GM18951 (cell line): ENCODE measurements around the gene MGST3.
"Not testable (repeated sequence)": the region's sequence is repeated elsewhere in the genome, so short reads cannot be mapped to it uniquely, and the experiment has no call there.

ENCODE experiments used
- POLR2A ChIP-seq: IDR thresholded peaks from 4 replicates; pipeline ENCODE4 v1.6.1; 2011; ENCODE audit warnings: mild to moderate bottlenecking; ENCODE audit not compliant: insufficient read length, insufficient read depth; ENCODE audit errors: extremely low read depth
- in situ Hi-C: fragments of 300-500 bp; cut with MboI; formaldehyde crosslinking; loops from one replicate; pipeline ENCODE4 v1.12.0; 2022; ENCODE audit warnings: low sequenced_read_pairs, mixed read lengths, inconsistent platforms; ENCODE audit not compliant: unreplicated experiment

Gene MGST3

DNA sequence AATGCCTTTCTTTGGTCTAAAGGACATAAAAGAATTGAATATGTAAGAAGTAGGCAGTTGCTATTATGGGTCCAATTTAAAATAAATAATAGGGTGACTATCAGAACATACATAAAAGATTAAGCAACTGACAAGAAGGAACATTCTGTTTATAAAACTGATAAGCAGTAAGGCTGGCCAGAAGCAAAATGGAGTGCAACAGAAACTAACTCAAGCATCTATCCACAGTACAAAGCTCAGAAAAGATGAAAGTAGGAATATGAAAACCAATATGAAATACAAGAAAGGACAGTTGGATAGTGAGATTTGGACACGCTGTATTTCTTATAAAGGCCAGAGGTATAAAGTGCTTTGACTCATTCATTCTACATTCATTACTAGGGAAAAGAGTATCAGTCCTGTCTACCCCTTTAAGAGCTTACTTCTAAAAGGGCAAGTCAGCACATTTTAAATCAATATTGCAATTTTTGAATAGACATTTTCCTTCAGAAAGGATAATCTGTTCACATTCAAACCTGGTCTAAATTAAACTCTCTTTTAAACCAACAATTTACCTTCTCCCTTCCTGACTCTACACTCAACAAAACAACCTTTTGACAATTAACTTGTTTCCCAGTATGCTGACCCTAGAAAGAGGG, 52.9 kb downstream of the MGST3 start:
- no peak for TF ChIP-seq POLR2A
- in situ Hi-C loops, result no loop called here

DNA sequence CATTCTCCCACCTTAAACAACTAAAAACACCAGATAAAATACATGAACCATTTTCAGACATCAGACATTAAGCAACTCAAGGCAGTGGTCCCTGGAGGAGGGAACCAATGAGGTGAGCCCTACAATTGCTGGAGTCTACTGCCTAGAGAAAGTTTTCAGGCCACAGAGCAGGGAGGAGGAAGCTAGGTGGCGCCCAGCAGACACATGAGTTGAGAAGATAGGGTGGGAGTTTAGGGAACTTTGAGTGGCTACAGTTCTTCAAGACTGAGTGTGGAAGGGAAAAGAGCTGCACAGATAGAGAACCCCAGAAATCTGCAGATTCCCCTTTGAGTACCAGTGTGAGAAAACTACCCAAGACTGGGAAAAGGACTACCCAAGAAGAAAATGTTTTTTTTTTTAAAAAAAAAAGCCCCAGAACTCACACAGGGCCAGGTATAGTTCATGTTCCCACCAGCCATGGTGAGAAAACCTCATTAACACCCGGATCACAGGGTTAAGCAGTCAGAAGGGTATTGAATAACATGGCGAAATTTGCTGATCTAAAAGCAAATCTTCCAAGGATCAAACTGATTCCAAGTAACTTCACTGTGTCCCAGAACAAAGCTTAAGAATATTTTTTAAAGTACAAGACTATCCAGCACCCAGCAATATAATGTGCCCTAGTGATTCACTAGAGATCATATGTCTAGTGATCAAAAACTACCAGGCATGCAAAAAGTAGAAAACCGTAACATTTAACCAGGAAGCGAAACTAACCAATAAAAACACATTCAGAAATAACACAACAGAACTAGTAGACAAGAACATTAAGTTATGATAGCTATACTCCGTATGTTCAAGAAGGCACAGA, 55.3 kb downstream of the MGST3 start:
- TF ChIP-seq POLR2A, result no peak
- in situ Hi-C loops, result no loop called here

DNA sequence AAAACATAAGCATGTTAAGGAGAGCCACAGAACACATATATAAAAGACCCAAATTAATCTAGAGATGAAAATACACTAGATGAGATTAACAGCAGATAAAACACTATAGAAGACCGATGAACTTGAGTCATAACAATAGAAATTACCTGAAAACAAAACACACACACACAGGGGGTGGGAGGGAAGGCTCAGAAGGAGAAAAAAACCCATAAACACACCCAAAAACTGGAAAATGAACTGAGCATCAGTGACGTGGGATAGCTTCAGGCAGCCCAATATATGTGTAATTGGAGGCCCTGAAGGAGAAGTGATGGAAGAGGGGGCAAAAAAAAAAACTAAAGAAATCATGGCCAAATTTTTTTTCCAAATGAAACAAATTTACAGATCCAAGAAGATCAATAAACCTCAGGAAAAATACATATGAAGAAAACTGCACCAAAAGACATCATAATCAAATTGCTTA, 56.0 kb downstream of the MGST3 start:
- no peak for TF ChIP-seq POLR2A

DNA sequence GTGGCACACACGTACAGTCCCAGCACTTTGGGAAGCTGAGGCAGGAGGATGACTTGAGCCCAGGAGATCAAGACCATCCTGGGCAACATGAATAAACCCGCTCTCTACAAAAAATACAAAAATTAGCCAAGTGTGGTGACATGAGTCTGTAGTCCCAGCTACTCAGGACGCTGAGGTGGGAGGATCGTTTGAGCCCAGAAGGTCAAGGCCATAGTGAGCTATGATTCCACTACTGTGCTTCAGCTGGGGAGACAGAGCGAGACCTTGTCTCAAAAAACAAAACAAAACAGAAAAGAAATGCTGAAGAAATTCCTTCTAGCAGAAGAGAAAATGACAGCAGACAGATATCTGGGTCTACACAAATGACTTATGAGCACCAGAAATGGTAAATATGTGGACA, 57.0 kb downstream of the MGST3 start:
- in situ Hi-C loops, result no loop called here
- no peak for TF ChIP-seq POLR2A

More for the DNA sequence above, 56.0 kb downstream of the MGST3 start:
- in situ Hi-C loops, result no loop called here

DNA sequence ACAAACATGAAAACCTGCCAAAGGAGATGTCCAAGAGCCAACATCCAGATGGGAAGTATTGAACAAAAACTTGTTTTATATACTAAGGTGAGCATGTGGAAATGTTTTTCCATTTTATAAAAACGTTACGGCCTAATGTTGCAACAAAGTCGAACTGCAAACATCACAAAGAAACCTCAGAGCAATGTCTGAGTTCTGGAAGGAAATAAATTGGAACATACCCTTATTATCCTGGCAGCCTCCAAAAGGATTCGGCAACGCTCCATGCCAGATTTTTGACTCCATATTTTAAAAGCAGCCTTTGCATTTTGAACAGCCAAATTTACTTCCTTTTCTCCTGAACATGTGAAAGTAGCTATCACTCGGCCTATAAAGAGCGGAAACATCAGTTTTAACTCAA, 64.0 kb downstream of the MGST3 start:
- in situ Hi-C loops, result no loop called here
- no peak for TF ChIP-seq POLR2A

DNA sequence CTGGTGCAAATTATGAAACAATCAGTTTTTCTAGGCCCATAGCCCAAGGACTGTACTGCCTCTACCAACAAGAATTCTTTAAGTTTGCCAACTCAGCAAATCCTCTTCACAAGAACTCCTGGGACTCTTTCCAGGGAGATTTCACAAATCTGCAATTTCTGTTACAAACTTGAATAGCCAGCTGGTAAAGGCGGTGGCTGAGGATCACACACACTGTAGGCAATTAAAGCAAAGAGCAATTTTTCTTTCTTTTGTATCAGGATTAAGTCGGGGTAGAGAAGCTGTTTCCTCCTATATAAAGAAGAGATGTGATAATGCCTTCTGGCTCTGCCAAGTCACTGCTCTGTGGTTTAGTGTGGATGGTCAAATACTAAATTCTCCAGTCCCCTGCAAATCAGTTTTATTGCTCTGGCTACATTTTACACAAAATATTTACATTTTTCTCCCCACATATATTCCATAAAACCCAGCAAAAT, 65.6 kb downstream of the MGST3 start:
- TF ChIP-seq POLR2A, result no peak
- in situ Hi-C loops, result no loop called here

DNA sequence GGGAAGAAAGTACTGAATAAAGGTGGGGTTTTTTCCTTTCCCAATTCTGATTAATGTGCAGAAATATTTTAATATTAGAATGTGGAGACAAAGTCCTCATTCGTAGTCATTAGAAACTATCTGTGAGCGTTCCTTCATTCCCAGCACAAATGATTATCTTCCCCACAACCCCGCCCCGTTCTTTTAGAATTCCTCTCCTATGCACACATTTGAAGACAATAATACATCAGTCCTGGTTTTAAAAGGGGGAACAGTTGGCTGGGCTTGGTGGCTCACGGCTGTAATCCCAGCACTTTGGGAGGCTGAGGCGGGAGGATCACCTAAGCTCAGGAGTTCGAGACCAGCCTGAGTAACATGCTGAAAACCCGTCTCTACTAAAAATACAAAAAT, 66.5 kb downstream of the MGST3 start:
- in situ Hi-C loops, result no loop called here
- no peak for TF ChIP-seq POLR2A

DNA sequence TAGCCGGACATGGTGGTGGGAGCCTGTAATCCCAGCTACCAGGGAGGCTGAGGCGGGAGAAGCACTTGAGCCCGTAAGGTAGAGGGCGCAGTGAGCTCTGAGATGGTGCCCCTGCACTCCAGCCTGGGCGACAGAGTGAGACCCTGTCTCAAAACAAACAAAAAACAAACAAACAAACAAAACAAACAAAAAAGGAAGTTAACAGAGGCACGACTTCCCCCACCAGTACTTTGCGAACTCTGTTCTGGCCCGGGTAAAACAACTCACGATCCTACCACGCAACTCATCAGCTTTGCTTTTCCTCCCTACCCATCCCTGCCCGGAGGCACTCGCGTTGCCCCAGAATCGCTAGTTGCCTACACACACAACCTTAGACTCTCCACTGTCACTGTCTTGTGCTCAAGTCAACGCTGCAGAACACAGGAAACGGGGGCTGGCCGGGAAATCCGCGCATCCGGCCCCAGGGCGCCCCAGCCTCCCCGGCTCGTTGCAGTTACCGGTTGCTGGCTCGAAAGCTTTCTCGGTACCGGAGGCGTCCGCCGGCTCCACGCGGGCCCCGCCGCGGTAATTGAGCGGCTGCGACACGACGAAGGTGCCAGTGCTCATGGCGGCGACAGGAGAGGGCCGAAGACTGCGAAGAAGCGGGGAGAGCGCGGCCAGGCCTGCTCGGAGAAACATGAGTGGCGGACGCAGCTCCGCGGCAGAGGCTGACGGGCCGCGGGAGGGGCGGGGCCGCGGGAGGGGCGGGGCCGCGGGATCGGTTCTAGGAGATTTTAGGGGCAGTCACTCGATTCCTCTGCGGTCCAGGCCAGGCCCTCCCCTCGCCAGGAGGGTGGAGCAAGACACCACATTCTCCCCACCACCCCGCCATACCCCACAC, 67.1 kb downstream of the MGST3 start, which contains the start of gene ALDH9A1:
Gene ALDH9A1, minus strand, starts transcription at position 682 of the 880 bp plus-strand sequence. Its CDS starts 4 bp downstream, at position 678.
- in situ Hi-C loops, result no loop called here
- peak; percentile 96 for TF ChIP-seq POLR2A

DNA sequence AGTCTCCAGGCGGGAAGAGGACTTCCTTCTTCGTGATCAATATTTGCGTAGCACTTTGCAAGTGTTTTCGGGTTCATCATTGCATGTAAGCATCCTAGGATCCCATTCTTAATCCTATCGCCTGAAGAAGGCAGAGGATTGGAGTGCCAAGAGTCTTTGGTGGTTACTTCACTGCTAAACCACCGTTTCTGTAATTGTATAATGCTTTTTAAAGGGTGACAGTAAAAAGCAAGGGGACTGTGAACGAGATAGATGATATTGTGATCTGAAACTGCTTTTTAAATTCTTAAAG, 67.7 kb downstream of the MGST3 start:
- in situ Hi-C loops, result no loop called here

DNA sequence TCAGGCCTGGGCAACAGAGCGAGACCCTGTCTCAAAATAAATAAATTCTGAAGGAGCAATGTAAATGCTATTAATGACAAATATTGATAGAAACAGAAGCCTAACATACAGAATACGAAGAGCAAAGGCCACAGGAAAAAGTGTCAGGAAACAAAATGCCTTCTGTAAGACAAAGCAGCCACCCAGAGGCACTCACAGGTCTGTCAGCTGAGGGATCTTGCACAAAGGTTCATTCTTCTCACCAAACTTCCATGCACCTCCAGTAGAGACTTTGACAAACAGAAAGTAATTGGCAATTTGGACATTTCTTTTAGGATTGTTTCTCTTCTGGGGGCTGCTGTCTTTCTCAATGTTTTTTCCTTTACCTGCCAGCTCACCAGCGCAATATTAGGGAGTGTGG, 68.5 kb downstream of the MGST3 start:
- in situ Hi-C loops, result no loop called here
- TF ChIP-seq POLR2A, result no peak

More for the DNA sequence above, 67.7 kb downstream of the MGST3 start:
- no peak for TF ChIP-seq POLR2A

DNA sequence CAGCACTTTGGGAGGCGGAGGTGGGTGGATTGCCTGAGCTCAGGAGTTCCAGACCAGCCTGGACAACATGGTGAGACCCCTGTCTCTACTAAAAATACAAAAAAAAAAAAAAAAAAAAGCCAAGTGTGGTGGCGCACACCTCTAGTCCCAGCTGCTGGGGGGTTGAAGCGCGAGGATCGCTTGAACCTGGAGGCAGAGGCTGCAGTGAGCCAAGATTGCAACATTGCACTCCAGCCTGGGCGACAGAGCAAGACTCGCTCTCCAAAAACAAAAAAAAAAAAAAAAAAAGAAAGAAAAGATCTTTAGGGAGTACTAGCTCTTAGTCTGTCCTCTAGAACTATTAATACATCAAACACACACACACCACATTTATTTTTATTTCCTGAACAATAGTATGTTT, 70.9 kb downstream of the MGST3 start:
- in situ Hi-C loops, result not testable (repeated sequence)

DNA sequence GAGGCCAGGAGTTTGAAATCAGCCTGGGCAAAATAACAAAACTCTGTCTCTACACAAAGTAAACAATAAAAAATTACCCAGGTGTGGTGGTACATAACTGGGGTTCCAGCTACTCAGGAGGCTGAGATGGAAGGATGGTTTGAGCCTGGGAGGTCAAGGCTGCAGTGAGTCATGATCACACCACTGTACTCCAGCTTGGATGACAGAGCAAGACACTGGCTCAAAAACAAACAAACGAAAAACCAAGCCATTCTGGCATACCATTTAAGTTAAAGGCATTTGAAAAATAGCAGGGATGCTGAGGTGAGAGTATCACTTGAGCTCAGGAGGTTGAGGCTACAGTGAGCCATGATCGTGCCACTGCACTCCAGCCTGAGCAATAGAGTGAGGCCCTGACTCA, 72.6 kb downstream of the MGST3 start:
- in situ Hi-C loops, result no loop called here

More for the DNA sequence above, 72.6 kb downstream of the MGST3 start:
- TF ChIP-seq POLR2A, result no peak
